Gastrocnemius medialis (tissue), 4 donors: Measurements from ENCODE around the gene SPINK5. TPM values are rescaled to one million over a fixed set of nuclear protein-coding genes. Genes with fewer than 3 reads are reported as not detected.

Experiments used
- ATAC-seq, 2 donors: fragments of 150-250 bp; one replicate each; pipeline ENCODE4 v1.9.1; 2016
- DNase-seq, 2 donors: peaks; one replicate each; pipeline ENCODE4 v3.0.0-alpha.2; 2019
- H3K27ac ChIP-seq, 4 donors: fragments of 200-600 bp; sonication (generic); 1 replicate in 1 of 4; 2 replicates in 3 of 4; pipeline ENCODE4 v1.5.1; 2016 to 2018; ENCODE audit warnings: mild to moderate bottlenecking in 2 of 4, moderate library complexity in 1 of 4
- H3K27me3 ChIP-seq, 3 donors: fragments of 200-600 bp; sonication (generic) in 2 of 3; 1 replicate in 1 of 3; 2 replicates in 2 of 3; pipeline versions ENCODE4 v1.5.1 to v1.6.0; 2016 to 2019; ENCODE audit warnings: mild to moderate bottlenecking in 1 of 3, moderate library complexity in 1 of 3
- H3K36me3 ChIP-seq, 2 donors: fragments of 200-600 bp; sonication (generic) in 1 of 2; one replicate each; pipeline ENCODE4 v1.5.1; 2017 to 2018
- H3K4me1 ChIP-seq, 2 donors: fragments of 200-600 bp; sonication (generic) in 1 of 2; one replicate each; pipeline ENCODE4 v1.5.1; 2016 to 2017; ENCODE audit warnings: mild to moderate bottlenecking in 2 of 2
- H3K4me3 ChIP-seq, 4 donors: fragments of 200-600 bp; sonication (generic) in 3 of 4; 1 replicate in 1 of 4; 2 replicates in 3 of 4; pipeline ENCODE4 v1.5.1; 2016 to 2019; ENCODE audit warnings: mild to moderate bottlenecking in 2 of 4
- H3K9me3 ChIP-seq, 3 donors: fragments of 200-600 bp; sonication (generic) in 2 of 3; 1 replicate in 1 of 3; 2 replicates in 2 of 3; pipeline ENCODE4 v1.5.1; 2016 to 2019
- POLR2A ChIP-seq, 2 donors: fragments of 450-650 bp; IDR thresholded peaks; one replicate each; pipeline ENCODE4 v1.6.1; 2017; ENCODE audit warnings: antibody characterized with exemption in 2 of 2, mild to moderate bottlenecking in 2 of 2, moderate library complexity in 2 of 2
- in situ Hi-C, 4 donors: fragments of 200-750 bp; cut with MboI; loops; one replicate each; pipeline versions ENCODE4 v1.15.0 to v1.8.0; 2017; ENCODE audit warnings: low sequenced_read_pairs in 4 of 4
- intact Hi-C: fragments of 100-400 bp; cut with DNase I; formaldehyde crosslinking; loops from one replicate; pipeline ENCODE4 v1.15.1; 2023; ENCODE audit warnings: low total_unique reads
- total RNA-seq, 4 donors: library from RNA; depleted of rRNA; stranded (reverse); fragments of >200 nt; gene quantifications; one replicate each; pipeline versions ENCODE4 v1.1.0 to v1.2.3, GENCODE V29; 2016
- TF ChIP-seq, protein P1 (sequence below), 5 experiments: fragments of 450-650 bp in 3 of 5; fragments of 200-600 bp in 2 of 5; sonication (generic) in 2 of 5; IDR thresholded peaks in 4 of 5; conservative IDR thresholded peaks in 1 of 5; 1 replicate in 4 of 5; 2 replicates in 1 of 5; pipeline ENCODE4 v1.5.1; 2016 to 2019; ENCODE audit warnings: antibody characterized with exemption in 5 of 5, mild to moderate bottlenecking in 3 of 5, moderate library complexity in 3 of 5

Gene SPINK5
- total RNA-seq, 4 donors from 2014 or later, result 0.09 to 1.8 TPM; not detected in 2

DNA sequence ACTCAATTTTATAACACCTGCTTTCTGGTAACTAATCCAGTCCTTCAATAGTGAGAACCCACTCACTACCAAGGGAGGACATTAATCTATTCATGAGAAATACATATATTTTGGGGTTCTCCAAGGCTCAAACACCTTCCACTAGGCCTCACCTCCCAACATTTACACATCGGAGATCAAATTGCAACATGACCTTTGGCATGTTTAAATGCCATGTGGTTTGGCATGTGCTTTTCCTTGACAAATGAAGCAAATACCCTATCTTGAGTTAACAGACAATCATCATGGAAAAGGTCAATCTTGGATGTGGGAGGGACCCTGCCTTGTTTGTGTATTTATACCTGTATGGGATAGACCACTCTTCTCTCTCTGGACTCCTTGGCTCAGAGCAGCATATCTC is 82.7 kb downstream of the SPINK5 start:
- intact Hi-C loops (no loop called here), in situ Hi-C loops (no loop called here)

DNA sequence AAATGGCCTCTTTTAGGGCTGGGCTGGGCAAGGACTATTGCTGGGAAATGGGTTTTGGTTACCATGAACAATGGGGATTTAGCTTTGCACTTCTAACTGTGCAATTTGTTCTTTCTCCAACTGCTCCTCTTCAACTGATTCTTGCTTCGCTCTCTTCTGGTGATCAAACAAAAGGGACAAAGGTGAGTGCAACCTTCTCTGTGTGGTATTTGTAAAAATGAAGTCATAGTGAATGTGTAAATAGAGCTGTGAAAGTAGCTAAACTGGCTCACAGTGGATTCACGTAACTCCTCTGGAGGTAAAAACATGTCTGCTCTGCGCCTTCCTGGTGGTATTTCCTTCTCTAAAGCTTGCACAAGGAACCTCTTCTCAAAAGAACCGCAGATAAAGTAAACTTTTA is 83.6 kb downstream of the SPINK5 start:
- ATAC-seq (no peak), DNase-seq (no peak)
- Histone ChIP-seq H3K4me1 (no peaks in the 10 kb centered on the region), H3K36me3 (no peaks in the 10 kb centered on the region), H3K4me3 (no peak overlapping the region), H3K9me3 (no peaks in the 10 kb centered on the region), H3K27ac (no peak overlapping the region), H3K27me3 (no peaks in the 10 kb centered on the region)
- intact Hi-C loops, result no loop called here
- in situ Hi-C loops, result no loop called here
- TF ChIP-seq, protein P1, sequence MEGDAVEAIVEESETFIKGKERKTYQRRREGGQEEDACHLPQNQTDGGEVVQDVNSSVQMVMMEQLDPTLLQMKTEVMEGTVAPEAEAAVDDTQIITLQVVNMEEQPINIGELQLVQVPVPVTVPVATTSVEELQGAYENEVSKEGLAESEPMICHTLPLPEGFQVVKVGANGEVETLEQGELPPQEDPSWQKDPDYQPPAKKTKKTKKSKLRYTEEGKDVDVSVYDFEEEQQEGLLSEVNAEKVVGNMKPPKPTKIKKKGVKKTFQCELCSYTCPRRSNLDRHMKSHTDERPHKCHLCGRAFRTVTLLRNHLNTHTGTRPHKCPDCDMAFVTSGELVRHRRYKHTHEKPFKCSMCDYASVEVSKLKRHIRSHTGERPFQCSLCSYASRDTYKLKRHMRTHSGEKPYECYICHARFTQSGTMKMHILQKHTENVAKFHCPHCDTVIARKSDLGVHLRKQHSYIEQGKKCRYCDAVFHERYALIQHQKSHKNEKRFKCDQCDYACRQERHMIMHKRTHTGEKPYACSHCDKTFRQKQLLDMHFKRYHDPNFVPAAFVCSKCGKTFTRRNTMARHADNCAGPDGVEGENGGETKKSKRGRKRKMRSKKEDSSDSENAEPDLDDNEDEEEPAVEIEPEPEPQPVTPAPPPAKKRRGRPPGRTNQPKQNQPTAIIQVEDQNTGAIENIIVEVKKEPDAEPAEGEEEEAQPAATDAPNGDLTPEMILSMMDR (IDR thresholded peaks at IDR 0.05 in 4 of 5, conservative IDR thresholded peaks at IDR 0.05 in 1 of 5), result no peak
- no peak for TF ChIP-seq POLR2A (IDR thresholded peaks at IDR 0.05)

More for the DNA sequence above, 82.7 kb downstream of the SPINK5 start:
- DNase-seq (no peak), ATAC-seq (no peak)
- Histone ChIP-seq H3K36me3 (no peaks in the 10 kb centered on the region), H3K27me3 (no peaks in the 10 kb centered on the region), H3K4me1 (no peaks in the 10 kb centered on the region), H3K4me3 (no peak overlapping the region), H3K27ac (no peak overlapping the region), H3K9me3 (no peaks in the 10 kb centered on the region)
- no peak for TF ChIP-seq POLR2A (IDR thresholded peaks at IDR 0.05)
- TF ChIP-seq, protein P1 (IDR thresholded peaks at IDR 0.05 in 4 of 5, conservative IDR thresholded peaks at IDR 0.05 in 1 of 5), result no peak

DNA sequence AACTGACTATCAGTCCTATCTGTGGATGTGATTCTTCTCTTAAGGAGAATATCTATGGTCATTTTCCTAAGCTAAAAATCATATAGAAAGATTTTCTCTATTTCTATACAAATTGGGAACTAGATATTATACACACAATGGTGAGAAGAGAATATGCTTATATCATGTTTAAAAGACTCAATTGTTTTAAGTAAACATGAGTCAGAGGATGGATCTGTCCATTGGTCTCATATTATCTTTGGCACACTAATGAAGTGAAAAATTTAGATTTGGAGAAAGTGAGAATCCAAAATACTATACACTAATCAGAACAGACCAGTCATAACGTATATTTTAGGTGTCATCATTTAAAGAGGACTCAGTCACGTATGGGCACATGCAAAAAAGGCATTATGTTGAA is 88.1 kb downstream of the SPINK5 start:
- in situ Hi-C loops (no loop called here), intact Hi-C loops (no loop called here)
- Histone ChIP-seq H3K4me3 (no peak overlapping the region), H3K27me3 (no peaks in the 10 kb centered on the region), H3K27ac (no peak overlapping the region), H3K9me3 (no peaks in the 10 kb centered on the region), H3K36me3 (no peaks in the 10 kb centered on the region), H3K4me1 (no peaks in the 10 kb centered on the region)
- ATAC-seq (no peak), DNase-seq (no peak)
- TF ChIP-seq POLR2A (IDR thresholded peaks at IDR 0.05), result no peak
- TF ChIP-seq, protein P1 (IDR thresholded peaks at IDR 0.05 in 4 of 5, conservative IDR thresholded peaks at IDR 0.05 in 1 of 5), result no peak

DNA sequence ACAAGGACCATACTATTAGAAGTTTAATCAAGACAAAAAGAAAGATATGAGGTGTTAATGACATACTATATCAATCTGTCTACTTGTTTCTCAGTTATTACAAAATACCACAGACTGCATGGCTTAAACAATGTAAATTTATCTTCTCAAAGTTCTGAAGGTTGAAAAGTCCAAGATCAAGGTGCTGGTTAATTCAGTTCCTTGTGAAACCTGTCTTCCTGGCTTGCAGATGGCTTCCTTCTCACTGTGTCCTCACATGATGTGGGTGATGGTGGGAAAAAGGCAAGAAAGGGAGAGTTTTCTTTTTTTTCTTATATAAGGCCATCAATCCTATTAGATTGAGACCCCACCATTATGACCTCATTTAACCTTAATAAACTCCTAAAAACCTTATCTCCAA is 89.0 kb downstream of the SPINK5 start:
- DNase-seq (no peak), ATAC-seq (no peak)
- H3K27me3 ChIP-seq, result no peaks in the 10 kb centered on the region
- intact Hi-C loops, result no loop called here
- in situ Hi-C loops, result no loop called here
- H3K36me3 ChIP-seq, result no peaks in the 10 kb centered on the region
- TF ChIP-seq, protein P1 (IDR thresholded peaks at IDR 0.05 in 4 of 5, conservative IDR thresholded peaks at IDR 0.05 in 1 of 5), result no peak
- no peak for TF ChIP-seq POLR2A (IDR thresholded peaks at IDR 0.05)
- no peaks in the 10 kb centered on the region for H3K9me3 ChIP-seq
- H3K4me1 ChIP-seq, result no peaks in the 10 kb centered on the region
- H3K4me3 ChIP-seq, result no peak overlapping the region
- no peak overlapping the region for H3K27ac ChIP-seq

DNA sequence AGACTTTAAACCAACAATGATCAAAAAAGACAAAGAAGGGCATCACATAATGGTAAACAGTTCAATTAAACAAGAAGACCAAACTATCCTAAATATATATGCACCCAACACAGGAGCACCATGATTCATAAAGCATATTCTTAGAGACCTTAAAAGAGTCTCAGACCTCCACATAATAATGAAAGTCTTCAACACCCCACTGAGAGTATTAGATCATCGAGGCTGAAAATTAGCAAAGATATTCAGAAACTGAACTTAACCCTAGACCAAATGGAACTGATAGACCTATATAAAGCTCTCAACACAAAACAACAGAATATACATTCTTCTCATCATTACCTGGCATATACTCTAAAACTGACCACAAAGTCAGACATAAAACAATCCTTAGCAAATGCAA is 92.8 kb downstream of the SPINK5 start:
- DNase-seq (no peak), ATAC-seq (no peak)
- Histone ChIP-seq H3K4me1 (no peaks in the 10 kb centered on the region), H3K4me3 (no peak overlapping the region), H3K36me3 (no peaks in the 10 kb centered on the region), H3K27ac (no peak overlapping the region), H3K27me3 (no peaks in the 10 kb centered on the region), H3K9me3 (no peaks in the 10 kb centered on the region)
- in situ Hi-C loops, result no loop called here
- TF ChIP-seq, protein P1 (IDR thresholded peaks at IDR 0.05 in 4 of 5, conservative IDR thresholded peaks at IDR 0.05 in 1 of 5), result no peak
- TF ChIP-seq POLR2A (IDR thresholded peaks at IDR 0.05), result no peak
- intact Hi-C loops, result no loop called here
